ENCODE measurements around the gene IL1RAP.

GRCh38 chr3:190605385-190605784, 91.5 kb downstream of the IL1RAP start:
- TF ChIP-seq CTCF (IDR thresholded peaks at IDR 0.05; ENCODE audit: insufficient read depth, low read length, poor library complexity, severe bottlenecking), result no peak
- TF ChIP-seq EZH2phosphoT487 (conservative IDR thresholded peaks at IDR 0.05; ENCODE audit: low read length), result no peak
